Activated CD4-positive, alpha-beta T cell treated with anti-CD3 and anti-CD28 coated beads, Interleukin-2, Interleukin-4, amounts not matched to agents 100 ng/mL and 50 ng/mL, durations not matched to agents 16 hours and 8 hours (primary cell): ENCODE data around the gene CNPY3.
"Not testable (repeated sequence)": the region's sequence is repeated elsewhere in the genome, so short reads cannot be mapped to it uniquely, and the experiment has no call there.

Experiments
- DNase-seq: peaks from one replicate; pipeline ENCODE4 v3.0.0-alpha.2; 2020; ENCODE audit warnings: low spot score

Gene CNPY3

GRCh38 chr6:42915732-42916131 lies 13.5 kb upstream of the CNPY3 start, which contains the start of gene PTCRA:
Gene PTCRA (plus strand): TSS chr6:42916053. CDS start chr6:42916070, 17 bp downstream.
- no peak for DNase-seq

- DNase-seq: no peak
Observed at GRCh38 chr6:42916288-42916687, 13.0 kb upstream of the CNPY3 start.

DNA sequence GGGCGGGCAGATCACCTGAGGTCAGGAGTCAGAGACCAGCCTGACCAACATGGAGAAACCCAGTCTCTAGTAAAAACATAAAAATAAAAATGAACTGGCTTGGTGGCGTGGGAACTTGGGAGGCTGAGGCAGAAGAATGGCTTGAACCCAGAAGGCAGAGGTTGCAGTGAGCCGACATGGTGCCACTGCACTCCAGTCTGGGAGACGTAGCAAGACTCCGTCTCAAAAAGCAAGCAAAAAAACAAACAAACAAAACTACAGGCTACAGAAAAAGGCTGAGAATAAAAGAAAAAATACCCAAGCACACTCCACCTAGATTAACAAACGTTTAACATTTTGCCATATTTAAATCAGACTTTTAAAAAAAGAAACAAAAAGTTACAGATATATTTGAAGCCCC lies 7.5 kb upstream of the CNPY3 start:
- DNase-seq: no peak

DNA sequence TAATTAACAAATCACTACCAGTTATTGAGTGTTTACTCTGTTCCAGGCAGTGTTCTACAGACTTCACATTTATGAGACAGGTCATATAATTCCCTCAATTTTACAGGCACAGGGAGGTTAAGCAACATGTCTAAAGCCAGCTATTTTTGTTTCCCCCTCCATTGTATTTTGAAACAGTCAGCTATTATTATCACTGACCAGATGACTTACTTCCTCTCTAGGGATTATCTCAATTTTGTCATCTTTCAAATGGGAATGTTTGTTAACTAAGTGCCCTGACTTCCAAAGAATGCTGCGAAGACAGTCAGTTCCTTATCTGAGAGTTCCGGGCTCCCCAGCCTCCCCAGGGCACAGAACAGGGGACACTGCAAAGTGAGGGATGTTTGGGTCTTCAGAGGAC lies 5.6 kb upstream of the CNPY3 start:
- no peak for DNase-seq

DNA sequence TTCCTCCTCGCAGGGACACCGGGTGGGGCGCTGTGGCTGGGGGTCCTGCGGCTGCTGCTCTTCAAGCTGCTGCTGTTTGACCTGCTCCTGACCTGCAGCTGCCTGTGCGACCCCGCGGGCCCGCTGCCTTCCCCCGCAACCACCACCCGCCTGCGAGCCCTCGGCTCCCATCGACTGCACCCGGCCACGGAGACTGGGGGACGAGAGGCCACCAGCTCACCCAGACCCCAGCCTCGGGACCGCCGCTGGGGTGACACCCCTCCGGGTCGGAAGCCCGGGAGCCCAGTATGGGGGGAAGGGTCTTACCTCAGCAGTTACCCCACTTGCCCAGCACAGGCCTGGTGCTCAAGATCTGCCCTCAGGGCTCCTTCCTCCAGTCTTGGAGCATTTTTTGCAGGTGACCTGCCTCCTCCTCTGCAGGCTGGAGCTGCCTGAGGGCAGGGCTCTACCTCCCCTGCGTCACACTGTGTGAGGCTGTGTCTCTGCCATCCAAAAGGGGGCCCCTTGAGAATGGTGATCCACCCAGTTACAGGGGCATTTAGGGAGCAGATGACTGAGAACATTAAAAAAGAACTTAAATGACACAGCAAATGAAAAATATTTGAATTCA lies 3.9 kb upstream of the CNPY3 start:
- DNase-seq: no peak

- peak; percentile 86 for DNase-seq
Observed at GRCh38 chr6:42929821-42930360, 611 bp downstream of the CNPY3 start.

- DNase-seq: no peak
Observed at GRCh38 chr6:42932412-42932811, 3.1 kb downstream of the CNPY3 start.

GRCh38 chr6:42933205-42933604 lies 3.9 kb downstream of the CNPY3 start:
- DNase-seq: no peak

GRCh38 chr6:42935322-42935721 lies 6.0 kb downstream of the CNPY3 start:
- DNase-seq: no peak

GRCh38 chr6:42936398-42936797 lies 7.1 kb downstream of the CNPY3 start:
- no peak for DNase-seq

- DNase-seq: no peak
Observed at GRCh38 chr6:42937548-42938427, 8.5 kb downstream of the CNPY3 start.

- DNase-seq: no peak
Observed at GRCh38 chr6:42938428-42938796, 9.1 kb downstream of the CNPY3 start.

GRCh38 chr6:42938987-42939809 lies 9.9 kb downstream of the CNPY3 start:
- DNase-seq: no peak

DNA sequence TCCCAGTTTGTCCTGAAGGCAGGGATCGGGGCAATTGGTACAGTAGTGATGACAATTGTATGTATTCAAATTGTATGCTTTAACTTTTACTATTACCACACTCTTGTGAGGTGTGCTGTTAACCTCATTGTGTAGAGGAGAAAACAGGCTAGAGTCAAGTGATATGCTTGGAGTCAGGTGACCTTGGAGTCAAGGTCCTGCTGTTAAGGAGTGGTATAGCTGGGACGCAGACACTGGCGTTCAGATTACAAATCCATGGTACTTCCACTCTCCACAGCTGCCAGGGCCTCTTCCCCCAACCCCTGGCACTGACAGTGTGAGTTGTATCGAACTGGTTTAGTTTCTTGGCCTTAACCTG lies 10.5 kb downstream of the CNPY3 start:
- no peak for DNase-seq

DNA sequence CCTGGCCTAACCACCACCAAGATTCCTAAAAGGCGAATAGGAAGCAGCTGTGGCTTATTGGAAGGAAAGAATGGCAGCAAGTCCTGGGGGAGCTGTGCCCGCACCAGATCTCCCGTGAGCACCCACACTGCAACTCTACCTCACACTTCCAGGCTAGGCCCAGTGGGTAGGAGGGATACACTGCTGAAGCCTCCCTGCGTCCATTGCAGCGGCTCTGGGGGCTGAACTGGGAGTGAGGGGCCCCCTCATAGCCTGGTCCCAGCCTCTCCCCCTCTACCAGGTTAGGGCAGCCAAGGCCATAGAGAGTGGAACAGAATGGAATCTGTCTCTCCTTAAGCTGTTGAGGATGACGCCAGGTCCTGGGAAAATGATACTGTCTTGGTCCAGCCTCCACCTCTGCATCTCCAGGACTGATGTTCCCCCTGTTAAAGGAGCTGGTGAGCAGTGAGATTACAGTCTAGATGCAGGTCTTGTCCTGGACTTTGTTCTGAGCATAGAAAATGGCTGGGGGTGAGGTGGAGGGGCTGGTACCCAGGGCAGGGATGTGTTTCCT lies 11.3 kb downstream of the CNPY3 start:
- DNase-seq: no peak

DNA sequence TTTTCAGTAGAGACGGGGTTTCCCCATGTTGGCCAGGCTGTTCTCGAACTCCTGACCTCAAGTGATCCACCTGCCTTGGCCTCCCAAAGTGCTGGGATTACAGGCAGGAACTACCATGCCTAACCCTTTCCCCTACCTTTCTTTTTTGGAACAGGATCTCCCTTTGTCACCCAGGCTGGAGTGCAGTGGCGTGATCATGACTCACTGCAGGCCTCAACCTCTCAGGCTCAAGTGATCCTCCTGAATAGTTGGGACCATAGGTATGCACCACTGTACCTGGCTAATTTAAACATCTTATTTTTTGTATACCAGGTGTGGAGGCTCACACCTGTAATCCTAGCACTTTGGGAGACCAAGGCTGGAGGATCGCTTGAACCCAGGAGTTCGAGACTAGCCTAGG lies 12.1 kb downstream of the CNPY3 start:
- DNase-seq: not testable (repeated sequence)

DNA sequence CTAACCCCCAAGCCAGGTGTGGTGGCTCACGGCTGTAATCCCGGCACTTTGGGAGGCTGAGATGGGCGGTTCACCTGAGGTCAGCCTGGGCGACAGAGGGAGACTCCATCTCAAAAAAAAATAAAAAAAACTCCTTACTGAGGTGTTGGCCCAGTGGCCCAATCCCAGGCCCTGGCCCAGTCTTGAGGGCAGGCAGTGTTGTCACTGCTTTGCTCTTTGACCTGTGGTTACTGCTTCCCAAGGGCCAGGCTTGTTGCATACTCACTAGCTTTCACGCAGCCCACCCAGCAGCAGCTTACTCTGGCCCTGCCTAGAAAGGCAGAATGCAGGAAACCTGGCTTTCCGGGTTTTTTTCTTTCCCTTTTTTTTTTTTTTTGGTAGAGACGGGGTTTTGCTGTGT lies 13.2 kb downstream of the CNPY3 start:
- no peak for DNase-seq

- DNase-seq: no peak
Observed at GRCh38 chr6:42947950-42948349, 18.7 kb downstream of the CNPY3 start.

DNA sequence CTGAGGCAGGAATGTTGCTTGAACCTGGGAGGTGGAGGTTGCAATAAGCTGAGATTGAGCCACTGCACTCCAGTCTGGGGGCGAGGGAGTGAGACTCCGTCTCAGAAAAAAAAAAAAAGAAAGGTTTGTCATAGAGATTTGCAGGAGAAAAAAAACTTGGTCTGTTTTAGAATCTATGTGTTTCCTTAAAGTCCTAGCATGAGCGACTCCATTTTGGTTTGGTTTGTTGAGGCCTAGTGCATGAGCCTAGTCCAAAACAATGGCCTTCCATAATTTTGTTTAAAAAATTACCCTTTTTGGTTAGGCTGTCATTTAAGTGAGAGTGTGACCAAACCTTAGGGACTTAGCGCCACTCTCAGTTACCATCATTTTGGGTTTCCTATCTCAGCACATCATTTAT lies 23.1 kb downstream of the CNPY3 start:
- no peak for DNase-seq

DNA sequence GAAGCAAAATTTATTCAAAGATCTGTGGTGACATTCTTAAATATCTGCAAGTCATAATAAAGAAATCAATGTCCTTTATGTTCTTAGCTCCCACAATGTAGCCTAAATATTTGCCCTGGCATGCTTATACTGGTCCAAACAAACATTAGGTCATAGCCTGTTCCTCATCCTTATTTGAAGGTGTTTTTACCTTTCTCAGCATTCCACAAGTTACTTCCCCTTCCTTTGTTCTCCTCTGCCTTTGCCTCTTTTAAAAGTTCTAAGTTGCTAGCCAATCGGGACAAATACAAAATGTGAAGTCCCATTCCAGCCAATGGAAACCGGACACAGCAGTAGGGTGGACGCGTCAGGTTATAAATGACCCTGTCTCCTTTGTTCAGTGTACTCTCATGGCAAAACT lies 25.1 kb downstream of the CNPY3 start:
- DNase-seq: not testable (repeated sequence)

DNA sequence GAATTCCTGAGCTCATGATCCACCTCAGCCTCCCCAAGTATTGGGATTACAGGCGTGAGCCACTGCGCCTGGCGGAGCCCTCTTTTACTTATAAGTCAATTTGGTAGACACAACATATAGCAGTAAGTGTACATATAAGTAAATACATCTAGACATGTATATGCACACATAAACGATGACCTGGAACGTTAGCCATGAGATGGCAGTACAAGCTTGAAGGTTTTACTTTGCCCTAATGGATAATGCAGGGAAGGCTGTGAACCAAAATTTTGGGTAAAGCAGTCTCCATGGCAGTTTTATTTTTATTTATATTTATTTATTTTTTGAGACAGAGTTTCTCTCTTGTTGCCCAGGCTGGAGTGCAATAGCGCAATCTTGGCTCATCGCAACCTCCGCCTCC lies 28.8 kb downstream of the CNPY3 start:
- DNase-seq: no peak

DNA sequence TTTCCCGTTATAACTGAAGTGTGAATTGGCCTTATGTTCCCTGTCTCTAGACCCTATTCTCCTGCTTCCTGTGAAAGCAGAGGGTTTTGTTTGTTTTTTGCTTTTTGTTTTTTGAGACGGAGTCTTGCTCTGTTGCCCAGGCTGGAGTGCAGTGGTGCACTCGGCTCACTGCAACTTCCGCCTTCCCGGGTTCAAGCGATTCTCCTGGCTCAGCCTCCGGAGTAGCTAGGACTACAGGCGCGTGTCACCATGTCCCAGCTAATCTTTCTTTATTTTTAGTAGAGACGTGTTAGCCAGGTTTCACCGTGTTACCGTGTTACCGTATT lies 30.6 kb downstream of the CNPY3 start:
- no peak for DNase-seq
